NOMO-1 (cell line): ENCODE measurements around the gene FXYD6.

Source experiments
- DNase-seq, 2 experiments: peaks; one replicate each; lab custom pipeline; 2025; ENCODE audit not compliant: unreplicated experiment in 2 of 2; lab: John Stamatoyannopoulos, UW

FXYD6 gene

DNA sequence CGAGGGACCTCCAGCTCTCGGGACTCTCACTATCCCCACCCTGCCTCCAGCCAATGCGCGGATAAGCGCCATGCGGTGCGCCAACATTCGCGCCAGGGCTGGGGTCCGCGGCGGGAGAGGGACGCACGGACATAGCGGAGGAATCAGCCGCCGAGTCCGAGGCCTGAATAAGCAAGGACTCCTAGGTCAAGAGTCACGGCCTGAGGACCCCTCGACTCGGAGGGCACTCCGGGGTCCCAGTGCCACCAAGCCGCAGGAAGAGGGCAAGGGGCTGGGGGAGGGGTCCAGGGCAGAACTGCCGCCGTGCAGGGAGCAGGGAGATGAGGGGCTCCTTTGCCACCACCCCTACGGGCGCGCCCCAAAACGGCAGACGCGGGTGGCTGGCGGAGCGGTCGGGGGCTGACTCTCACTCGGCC is 80.0 kb downstream of the FXYD6 start:
- DNase-seq = no peak

GRCh38 chr11:117795638-117796455 is 80.6 kb downstream of the FXYD6 start:
- DNase-seq = no peak

- DNase-seq = no peak
These were observed 81.5 kb downstream of the FXYD6 start for GRCh38 chr11:117794772-117795629.

DNA sequence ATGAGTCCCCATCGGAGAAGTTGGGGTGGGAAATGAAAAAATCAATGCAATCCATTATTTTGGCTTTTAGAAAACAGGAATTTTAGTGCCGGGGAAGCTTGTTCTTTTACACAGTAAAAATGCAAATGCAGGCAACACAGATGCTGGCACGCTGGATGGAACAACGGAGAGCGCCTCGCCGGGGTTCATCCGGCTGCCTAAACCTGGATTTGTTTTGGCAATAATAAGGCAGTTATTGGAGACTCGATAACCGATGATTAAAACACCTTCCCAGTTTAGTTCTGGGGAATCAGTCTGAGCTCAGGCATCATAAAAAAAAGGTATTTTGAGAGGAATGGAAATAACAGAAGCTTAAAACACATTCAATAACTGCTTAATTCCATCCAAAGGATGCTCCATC is 82.3 kb downstream of the FXYD6 start:
- no peak for DNase-seq

- no peak for DNase-seq
These were observed 82.9 kb downstream of the FXYD6 start for GRCh38 chr11:117793583-117793982.

- no peak for DNase-seq
These were observed 83.5 kb downstream of the FXYD6 start for GRCh38 chr11:117792992-117793391.

DNA sequence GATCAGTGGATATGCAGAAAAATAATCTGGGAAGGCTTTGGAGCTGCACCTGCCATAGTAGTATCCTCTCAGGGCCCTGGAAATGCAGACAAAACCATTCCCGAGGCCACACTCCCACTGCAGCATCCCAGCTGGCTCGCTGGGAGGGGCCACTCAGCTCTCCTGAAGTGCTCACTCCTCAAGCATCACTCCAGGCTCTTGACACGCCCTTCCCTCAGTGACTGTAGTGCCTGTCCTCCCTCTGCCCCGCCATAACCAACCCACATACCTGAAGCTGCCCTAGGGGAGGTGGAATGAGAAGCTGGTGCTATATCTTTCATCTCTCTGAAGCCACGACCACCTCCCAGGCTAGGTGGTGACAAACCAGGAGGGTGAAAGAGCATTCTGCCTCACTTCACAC is 84.2 kb downstream of the FXYD6 start:
- DNase-seq = no peak

DNA sequence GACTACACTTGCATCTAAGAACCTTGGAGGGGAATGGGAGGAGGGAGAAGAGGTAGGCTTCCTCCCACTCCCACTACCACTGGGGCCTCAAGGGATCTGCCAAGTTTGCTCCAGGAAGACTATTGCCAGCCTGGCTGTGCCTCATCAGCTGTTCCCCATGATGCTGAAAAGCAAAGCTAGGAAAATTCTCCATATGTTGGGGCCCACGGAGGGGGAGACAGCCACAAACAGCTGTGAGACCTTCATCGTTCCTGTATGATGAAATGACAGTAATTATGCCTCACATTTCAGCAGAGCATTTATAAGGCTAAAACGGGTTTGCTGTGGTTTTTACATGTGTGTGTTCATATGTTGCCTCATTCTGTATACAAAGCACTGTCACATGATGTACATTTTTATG is 86.2 kb downstream of the FXYD6 start:
- peak in 1 of 2 experiments; percentile 43 for DNase-seq

- no peak for DNase-seq
These were observed 87.2 kb downstream of the FXYD6 start for GRCh38 chr11:117789241-117789640.
